ENCODE data around the gene ERN1.

- TF ChIP-seq CTCF (IDR thresholded peaks at IDR 0.05 in 4 of 5, conservative IDR thresholded peaks at IDR 0.05 in 1 of 5) (no peak), POLR2A (IDR thresholded peaks at IDR 0.05) (no peak)
Measured at GRCh38 chr17:64176556-64176955, 46.6 kb upstream of the ERN1 start.

Measured in gastrocnemius medialis (tissue), 4 donors.